HepG2 (cell line): ENCODE data around the gene WDR37. TPM values are rescaled to one million over a fixed set of nuclear protein-coding genes. Genes with fewer than 3 reads are reported as not detected.
A peak's percentile ranks its signal among the peaks of the same experiment; 100 is the strongest.

Experiments
- EEA1 ChIP-seq: sonication (generic); formaldehyde crosslinking; IDR thresholded peaks from 2 replicates; pipeline ENCODE4 v1.5.1; 2020; ENCODE audit warnings: mild to moderate bottlenecking, missing genetic modification reagents, borderline replicate concordance
- FOXJ3 ChIP-seq: sonication (generic); formaldehyde crosslinking; IDR thresholded peaks from 2 replicates; pipeline ENCODE4 v1.4.0; 2020; ENCODE audit warnings: missing genetic modification reagents, mild to moderate bottlenecking, borderline replicate concordance
- HMG20A ChIP-seq: IDR thresholded peaks from 2 replicates; pipeline ENCODE4 v1.6.1; 2016; ENCODE audit warnings: borderline replicate concordance
- REXO4 ChIP-seq: sonication (generic); formaldehyde crosslinking; IDR thresholded peaks from 2 replicates; pipeline ENCODE4 v1.8.0; 2022; ENCODE audit warnings: missing genetic modification reagents, mild to moderate bottlenecking, borderline replicate concordance
- RFXANK ChIP-seq: IDR thresholded peaks from 2 replicates; pipeline ENCODE4 v1.6.1; 2016
- SETDB1 ChIP-seq: sonication (generic); formaldehyde crosslinking; IDR thresholded peaks from 2 replicates; pipeline ENCODE4 v1.5.1; 2020; ENCODE audit warnings: missing genetic modification reagents, mild to moderate bottlenecking, borderline replicate concordance
- SP5 ChIP-seq: IDR thresholded peaks from 2 replicates; pipeline ENCODE4 v1.6.1; 2016; ENCODE audit warnings: low read depth, borderline replicate concordance
- TCF12 ChIP-seq, 2 experiments: fragments of 450-650 bp in 1 of 2; sonication (generic) in 1 of 2; formaldehyde crosslinking in 1 of 2; IDR thresholded peaks; 2 replicates each; pipeline versions ENCODE4 v1.6.1 to v1.8.0; 2017 to 2022; ENCODE audit warnings: antibody characterized with exemption in 1 of 2, mild to moderate bottlenecking in 1 of 2, missing genetic modification reagents in 1 of 2, moderate library complexity in 1 of 2
- ZBTB1 ChIP-seq: sonication (generic); formaldehyde crosslinking; IDR thresholded peaks from 2 replicates; pipeline ENCODE4 v1.4.0; 2020; ENCODE audit warnings: missing genetic modification reagents, borderline replicate concordance
- ZBTB42 ChIP-seq: sonication (generic); formaldehyde crosslinking; IDR thresholded peaks from 2 replicates; pipeline ENCODE4 v1.5.0; 2020; ENCODE audit warnings: mild to moderate bottlenecking, missing genetic modification reagents
- ZKSCAN5 ChIP-seq: sonication (generic); formaldehyde crosslinking; IDR thresholded peaks from 2 replicates; pipeline ENCODE4 v1.5.1; 2020; ENCODE audit warnings: mild to moderate bottlenecking, missing genetic modification reagents
- ZMYM4 ChIP-seq: sonication (generic); formaldehyde crosslinking; IDR thresholded peaks from 2 replicates; pipeline ENCODE4 v1.8.1; 2023; ENCODE audit warnings: mild to moderate bottlenecking, missing genetic modification reagents
- ZNF350 ChIP-seq: sonication (generic); formaldehyde crosslinking; IDR thresholded peaks from 2 replicates; pipeline ENCODE4 v1.4.0; 2020; ENCODE audit warnings: mild to moderate bottlenecking, low read depth, missing genetic modification reagents, borderline replicate concordance
- ZNF468 ChIP-seq: sonication (generic); formaldehyde crosslinking; IDR thresholded peaks from 2 replicates; pipeline ENCODE4 v1.8.0; 2022; ENCODE audit warnings: mild to moderate bottlenecking, moderate library complexity, missing genetic modification reagents
- ZNF562 ChIP-seq: sonication (generic); formaldehyde crosslinking; IDR thresholded peaks from 2 replicates; pipeline ENCODE4 v1.8.0; 2022; ENCODE audit warnings: missing genetic modification reagents, borderline replicate concordance
- ZNF773 ChIP-seq: sonication (generic); formaldehyde crosslinking; IDR thresholded peaks from 2 replicates; pipeline ENCODE4 v1.4.0; 2020; ENCODE audit warnings: missing genetic modification reagents, borderline replicate concordance
- polyA plus RNA-seq, 8 experiments: library from polyadenylated mRNA; depleted of rRNA in 3 of 8; stranded (reverse) in 7 of 8; unstranded in 1 of 8; fragments of >200 nt; fragmentation: Illumina TruSeq in 4 of 8; extraction: Trizol in 4 of 8; gene quantifications; 2 replicates each; pipeline versions ENCODE4 v1.2.1 to v1.2.3, GENCODE V29; 2011 to 2016; ENCODE audit warnings: low read depth in 4 of 8, missing spikeins in 1 of 8, mixed read lengths in 1 of 8; ENCODE audit not compliant: insufficient read depth in 1 of 8
- total RNA-seq, 5 experiments: library from RNA; depleted of rRNA; stranded (reverse); fragments of >200 nt; fragmentation: Illumina TruSeq; extraction: Trizol; gene quantifications; 2 replicates each; pipeline ENCODE4 v1.2.3, GENCODE V29; 2016; ENCODE audit warnings: low read depth in 1 of 5
- TF ChIP-seq, protein P1 (sequence below), 2 experiments: fragments of 450-650 bp in 1 of 2; sonication (generic) in 1 of 2; formaldehyde crosslinking in 1 of 2; IDR thresholded peaks; 2 replicates each; pipeline versions ENCODE4 v1.6.1 to v1.8.0; 2016 to 2022; ENCODE audit warnings: antibody characterized with exemption in 1 of 2, mild to moderate bottlenecking in 1 of 2, missing genetic modification reagents in 1 of 2
- TF ChIP-seq, protein P2 (sequence below): sonication (generic); formaldehyde crosslinking; IDR thresholded peaks from 2 replicates; pipeline ENCODE4 v1.8.1; 2022; ENCODE audit warnings: mild to moderate bottlenecking, missing genetic modification reagents
- TF ChIP-seq, protein P3 (sequence below): sonication (generic); formaldehyde crosslinking; IDR thresholded peaks from 2 replicates; pipeline ENCODE4 v1.4.0; 2020; ENCODE audit warnings: mild to moderate bottlenecking, missing genetic modification reagents

The WDR37 gene
- total and polyA plus RNA-seq, 2 of the 13 experiments (the other 11 are each of a cell fraction or from before 2014, with no cell fraction given), result 5.9 to 7.5 TPM

DNA sequence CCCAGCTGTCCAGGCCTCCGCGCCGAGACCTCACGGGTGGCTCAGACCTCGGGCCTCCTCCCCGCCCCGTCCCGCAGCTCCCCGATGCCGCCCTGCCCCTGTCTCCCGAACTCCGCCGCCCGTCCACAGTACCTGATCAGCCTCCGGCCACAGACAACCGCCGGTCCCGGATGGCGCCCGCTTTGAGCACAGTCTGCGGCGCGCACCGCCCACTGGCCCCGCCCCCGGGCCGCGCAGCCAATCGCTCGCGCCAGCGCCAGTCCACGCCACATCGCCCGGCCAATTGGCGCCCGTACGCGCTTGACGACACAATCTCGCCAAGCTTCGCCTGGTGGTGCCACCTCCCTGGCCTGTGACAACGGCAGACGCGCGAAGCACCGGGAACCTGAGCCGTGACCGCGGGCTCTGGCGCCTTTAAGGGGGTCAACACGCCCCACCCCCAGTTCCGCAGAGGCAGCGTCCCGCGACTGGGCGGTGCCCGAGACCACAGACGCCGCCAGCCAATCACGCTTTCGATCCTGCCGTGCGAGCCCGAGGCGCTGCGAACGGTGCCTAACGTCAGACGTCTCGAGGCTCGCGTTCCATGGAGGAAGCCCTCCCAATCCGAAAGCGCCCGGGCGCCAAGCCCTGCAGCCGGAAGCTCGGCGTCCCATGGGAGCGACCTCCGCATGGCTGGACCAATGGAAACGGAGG, 7.3 kb upstream of the WDR37 start, which contains the start of gene IDI1 (continued):
- TF ChIP-seq, protein P1, sequence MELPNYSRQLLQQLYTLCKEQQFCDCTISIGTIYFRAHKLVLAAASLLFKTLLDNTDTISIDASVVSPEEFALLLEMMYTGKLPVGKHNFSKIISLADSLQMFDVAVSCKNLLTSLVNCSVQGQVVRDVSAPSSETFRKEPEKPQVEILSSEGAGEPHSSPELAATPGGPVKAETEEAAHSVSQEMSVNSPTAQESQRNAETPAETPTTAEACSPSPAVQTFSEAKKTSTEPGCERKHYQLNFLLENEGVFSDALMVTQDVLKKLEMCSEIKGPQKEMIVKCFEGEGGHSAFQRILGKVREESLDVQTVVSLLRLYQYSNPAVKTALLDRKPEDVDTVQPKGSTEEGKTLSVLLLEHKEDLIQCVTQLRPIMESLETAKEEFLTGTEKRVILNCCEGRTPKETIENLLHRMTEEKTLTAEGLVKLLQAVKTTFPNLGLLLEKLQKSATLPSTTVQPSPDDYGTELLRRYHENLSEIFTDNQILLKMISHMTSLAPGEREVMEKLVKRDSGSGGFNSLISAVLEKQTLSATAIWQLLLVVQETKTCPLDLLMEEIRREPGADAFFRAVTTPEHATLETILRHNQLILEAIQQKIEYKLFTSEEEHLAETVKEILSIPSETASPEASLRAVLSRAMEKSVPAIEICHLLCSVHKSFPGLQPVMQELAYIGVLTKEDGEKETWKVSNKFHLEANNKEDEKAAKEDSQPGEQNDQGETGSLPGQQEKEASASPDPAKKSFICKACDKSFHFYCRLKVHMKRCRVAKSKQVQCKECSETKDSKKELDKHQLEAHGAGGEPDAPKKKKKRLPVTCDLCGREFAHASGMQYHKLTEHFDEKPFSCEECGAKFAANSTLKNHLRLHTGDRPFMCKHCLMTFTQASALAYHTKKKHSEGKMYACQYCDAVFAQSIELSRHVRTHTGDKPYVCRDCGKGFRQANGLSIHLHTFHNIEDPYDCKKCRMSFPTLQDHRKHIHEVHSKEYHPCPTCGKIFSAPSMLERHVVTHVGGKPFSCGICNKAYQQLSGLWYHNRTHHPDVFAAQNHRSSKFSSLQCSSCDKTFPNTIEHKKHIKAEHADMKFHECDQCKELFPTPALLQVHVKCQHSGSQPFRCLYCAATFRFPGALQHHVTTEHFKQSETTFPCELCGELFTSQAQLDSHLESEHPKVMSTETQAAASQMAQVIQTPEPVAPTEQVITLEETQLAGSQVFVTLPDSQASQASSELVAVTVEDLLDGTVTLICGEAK (IDR thresholded peaks at IDR 0.05), result no peak
- TF ChIP-seq, protein P1 (CRISPR knock-in tag; IDR thresholded peaks at IDR 0.05), result peak; percentile 35; the same call in 1 of the 2 replicates
- TF ChIP-seq ZNF562 (no peak), ZBTB1 (CRISPR knock-in tag) (no peak), REXO4 (CRISPR knock-in tag) (no peak), ZMYM4 (CRISPR knock-in tag) (peak; percentile 99), ZNF350 (peak; percentile 84; the same call in 1 of the 2 replicates), SP5 (peak; percentile 80), ZNF468 (CRISPR knock-in tag) (no peak), FOXJ3 (peak; percentile 67), ZNF773 (CRISPR knock-in tag) (0 out of 2 replicates have a peak, but pooled peaks have one; percentile 11), SETDB1 (CRISPR knock-in tag) (no peak), ZKSCAN5 (CRISPR knock-in tag) (no peak), TCF12 (IDR thresholded peaks at IDR 0.05) (no peak), TCF12 (CRISPR knock-in tag; IDR thresholded peaks at IDR 0.05) (peak; percentile 60), RFXANK (CRISPR knock-in tag) (peak; percentile 92), EEA1 (CRISPR knock-in tag) (no peak), ZBTB42 (CRISPR knock-in tag) (peak; percentile 64; the same call in 1 of the 2 replicates), HMG20A (no peak; the same call in 1 of the 2 replicates)
- TF ChIP-seq, protein P2, sequence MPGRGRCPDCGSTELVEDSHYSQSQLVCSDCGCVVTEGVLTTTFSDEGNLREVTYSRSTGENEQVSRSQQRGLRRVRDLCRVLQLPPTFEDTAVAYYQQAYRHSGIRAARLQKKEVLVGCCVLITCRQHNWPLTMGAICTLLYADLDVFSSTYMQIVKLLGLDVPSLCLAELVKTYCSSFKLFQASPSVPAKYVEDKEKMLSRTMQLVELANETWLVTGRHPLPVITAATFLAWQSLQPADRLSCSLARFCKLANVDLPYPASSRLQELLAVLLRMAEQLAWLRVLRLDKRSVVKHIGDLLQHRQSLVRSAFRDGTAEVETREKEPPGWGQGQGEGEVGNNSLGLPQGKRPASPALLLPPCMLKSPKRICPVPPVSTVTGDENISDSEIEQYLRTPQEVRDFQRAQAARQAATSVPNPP, result peak; percentile 88
- TF ChIP-seq, protein P3, sequence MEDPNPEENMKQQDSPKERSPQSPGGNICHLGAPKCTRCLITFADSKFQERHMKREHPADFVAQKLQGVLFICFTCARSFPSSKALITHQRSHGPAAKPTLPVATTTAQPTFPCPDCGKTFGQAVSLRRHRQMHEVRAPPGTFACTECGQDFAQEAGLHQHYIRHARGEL (CRISPR knock-in tag), result no peak; the same call in 1 of the 2 replicates
